GM12878 (cell line): ENCODE measurements around the gene TOM1L2. TPM values are rescaled to one million over a fixed set of nuclear protein-coding genes. Genes with fewer than 3 reads are reported as not detected.

Source experiments
- ASH2L ChIP-seq: fragments of 300-600, 200-600 bp; sonication (generic); IDR thresholded peaks from 2 replicates; pipeline ENCODE4 v1.6.1; 2017; ENCODE audit warnings: low read depth, mild to moderate bottlenecking, borderline replicate concordance
- BCLAF1 ChIP-seq: fragments of 450-650 bp; IDR thresholded peaks from 2 replicates; pipeline ENCODE4 v1.6.1; 2017; ENCODE audit warnings: antibody characterized with exemption, mild to moderate bottlenecking, moderate library complexity
- BMI1 ChIP-seq: fragments of 450-650 bp; IDR thresholded peaks from 2 replicates; pipeline ENCODE4 v1.6.1; 2016; ENCODE audit warnings: mild to moderate bottlenecking, moderate library complexity, borderline replicate concordance
- CTCF ChIP-seq, 3 experiments: IDR thresholded peaks in 2 of 3; conservative IDR thresholded peaks in 1 of 3; 2 replicates each; pipeline ENCODE4 v1.5.1; 2011; ENCODE audit warnings: low read depth in 3 of 3, low read length in 3 of 3, mild to moderate bottlenecking in 3 of 3, control low read depth in 2 of 3, moderate library complexity in 2 of 3, inconsistent platforms in 1 of 3, mixed read lengths in 1 of 3; ENCODE audit not compliant: control insufficient read depth in 2 of 3, insufficient read depth in 1 of 3; ENCODE audit errors: extremely low read depth in 1 of 3
- EED ChIP-seq: sonication (generic); IDR thresholded peaks from 2 replicates; pipeline ENCODE4 v1.6.1; 2016; ENCODE audit warnings: antibody characterized with exemption, low read depth
- EGR1 ChIP-seq, 2 experiments: IDR thresholded peaks; 1 replicate in 1 of 2; 2 replicates in 1 of 2; pipeline ENCODE4 v1.6.1; 2011 to 2012; ENCODE audit warnings: low read depth in 2 of 2, low read length in 2 of 2, borderline replicate concordance in 1 of 2, mild to moderate bottlenecking in 1 of 2, moderate library complexity in 1 of 2
- EZH2 ChIP-seq: IDR thresholded peaks from 2 replicates; pipeline ENCODE4 v1.6.1; 2012; ENCODE audit warnings: low read depth, mild to moderate bottlenecking, control low read depth, inconsistent platforms, low read length, borderline replicate concordance; ENCODE audit not compliant: control insufficient read depth
- HDAC6 ChIP-seq: fragments of 200-600 bp; sonication (generic); IDR thresholded peaks from one replicate; pipeline ENCODE4 v1.8.0; 2017; ENCODE audit warnings: antibody characterized with exemption; ENCODE audit not compliant: unreplicated experiment
- HDGF ChIP-seq: fragments of 450-650 bp; IDR thresholded peaks from 2 replicates; pipeline ENCODE4 v1.6.1; 2016; ENCODE audit warnings: antibody characterized with exemption
- JUNB ChIP-seq: IDR thresholded peaks from 2 replicates; pipeline ENCODE4 v1.6.1; 2016; ENCODE audit warnings: antibody characterized with exemption, mild to moderate bottlenecking
- LARP7 ChIP-seq: fragments of 450-650 bp; IDR thresholded peaks from 2 replicates; pipeline ENCODE4 v1.6.1; 2017; ENCODE audit warnings: mild to moderate bottlenecking
- NBN ChIP-seq: fragments of 450-650 bp; IDR thresholded peaks from 2 replicates; pipeline ENCODE4 v1.6.1; 2016
- RBBP5 ChIP-seq: fragments of 200-600 bp; sonication (generic); conservative IDR thresholded peaks from 2 replicates; pipeline ENCODE4 v1.6.1; 2016
- RFX5 ChIP-seq: IDR thresholded peaks from 2 replicates; pipeline ENCODE4 v1.6.1; 2011; ENCODE audit warnings: low read depth, low read length, improper control_type of control experiment
- SMARCA5 ChIP-seq: fragments of 450-650 bp; IDR thresholded peaks from 2 replicates; pipeline ENCODE4 v1.6.1; 2017; ENCODE audit warnings: mild to moderate bottlenecking
- SMC3 ChIP-seq: IDR thresholded peaks from 2 replicates; pipeline ENCODE4 v1.6.1; 2011; ENCODE audit warnings: low read length, improper control_type of control experiment, borderline replicate concordance
- STAT1 ChIP-seq: fragments of 450-650 bp; conservative IDR thresholded peaks from 2 replicates; pipeline ENCODE4 v1.6.1; 2014; ENCODE audit warnings: antibody characterized with exemption, mild to moderate bottlenecking
- TARDBP ChIP-seq: IDR thresholded peaks from 2 replicates; pipeline ENCODE4 v1.6.1; 2016; ENCODE audit warnings: borderline replicate concordance
- TCF12 ChIP-seq: IDR thresholded peaks from 2 replicates; pipeline ENCODE4 v1.6.1; 2011; ENCODE audit warnings: low read depth, mild to moderate bottlenecking, low read length
- ZBTB33 ChIP-seq: fragments of 450-650 bp; IDR thresholded peaks from 2 replicates; pipeline ENCODE4 v1.6.1; 2017; ENCODE audit warnings: mild to moderate bottlenecking
- ZNF384 ChIP-seq: IDR thresholded peaks from 2 replicates; pipeline ENCODE4 v1.6.1; 2012; ENCODE audit warnings: low read depth, mild to moderate bottlenecking, low read length, improper control_type of control experiment, borderline replicate concordance
- polyA plus RNA-seq, 11 experiments: library from polyadenylated mRNA; depleted of rRNA in 4 of 11; unstranded in 6 of 11; stranded (reverse) in 5 of 11; fragments of >200 nt; fragmentation: Nextera tagmentation in 4 of 11; fragmentation: Illumina TruSeq in 1 of 11; extraction: Ambion mirVana in 4 of 11; extraction: Trizol in 1 of 11; gene quantifications; 1 replicate in 1 of 11; 2 replicates in 10 of 11; pipeline versions ENCODE4 v1.2.1 to v1.2.3, GENCODE V29; 2011 to 2016; ENCODE audit warnings: inconsistent platforms in 2 of 11, missing spikeins in 2 of 11, low read depth in 1 of 11
- total RNA-seq, 4 experiments: library from RNA; depleted of rRNA in 3 of 4; stranded (reverse); fragments of >200 nt in 3 of 4; fragmentation: Illumina TruSeq in 1 of 4; extraction: Trizol in 1 of 4; gene quantifications; 2 replicates each; pipeline versions ENCODE4 v1.2.1 to v1.2.3, GENCODE V29; 2013 to 2021

TOM1L2 gene
- total and polyA plus RNA-seq, 10 of the 15 experiments (the other 5 are each of a cell fraction or from before 2014, with no cell fraction given): 0.19 to 19.2 (median 8.1) TPM

- no peak for TF ChIP-seq BCLAF1
- TF ChIP-seq STAT1: no peak
- no peak for TF ChIP-seq JUNB
- TF ChIP-seq ZBTB33: peak; percentile 64; the same call in 1 of the 2 replicates
- TF ChIP-seq TCF12: no peak
- no peak for TF ChIP-seq EGR1 (IDR thresholded peaks at IDR 0.05; ENCODE audit: borderline replicate concordance in 1 of 2, low read depth in 2 of 2, low read length in 2 of 2)
- peak; percentile 97 to 99 (median 98); a peak in 5 of 6 replicates for TF ChIP-seq CTCF (IDR thresholded peaks at IDR 0.05 in 2 of 3, conservative IDR thresholded peaks at IDR 0.05 in 1 of 3; ENCODE audit: control insufficient read depth in 2 of 3, extremely low read depth in 1 of 3, insufficient read depth in 1 of 3, low read depth in 3 of 3, low read length in 3 of 3)
- no peak for TF ChIP-seq RFX5
- no peak for TF ChIP-seq EED
- no peak for TF ChIP-seq HDGF
- TF ChIP-seq LARP7: peak; percentile 23; the same call in 1 of the 2 replicates
- TF ChIP-seq EZH2: no peak
- TF ChIP-seq NBN: no peak
- TF ChIP-seq BMI1: no peak
- TF ChIP-seq ZNF384: no peak
- 0 out of 2 replicates have a peak, but pooled peaks have one; percentile 33 for TF ChIP-seq SMARCA5
- TF ChIP-seq RBBP5: no peak
- TF ChIP-seq SMC3: peak; percentile 95
- no peak for TF ChIP-seq HDAC6
- TF ChIP-seq TARDBP: 0 out of 2 replicates have a peak, but pooled peaks have one; percentile 33
- TF ChIP-seq ASH2L: no peak
These were observed 159.8 kb downstream of the TOM1L2 start (continued) for GRCh38 chr17:17812211-17813054.
